GM19351 (cell line): ENCODE data around the gene GALNT13.
A peak's percentile ranks its signal among the peaks of the same experiment; 100 is the strongest.

Experiments used
- ATAC-seq: cut with Tn5 transposase; IDR thresholded peaks from one replicate; pipeline ENCODE4 v1.9.1; 2021; ENCODE audit warnings: mild to moderate bottlenecking, moderate library complexity; ENCODE audit not compliant: unreplicated experiment

GALNT13 gene

DNA sequence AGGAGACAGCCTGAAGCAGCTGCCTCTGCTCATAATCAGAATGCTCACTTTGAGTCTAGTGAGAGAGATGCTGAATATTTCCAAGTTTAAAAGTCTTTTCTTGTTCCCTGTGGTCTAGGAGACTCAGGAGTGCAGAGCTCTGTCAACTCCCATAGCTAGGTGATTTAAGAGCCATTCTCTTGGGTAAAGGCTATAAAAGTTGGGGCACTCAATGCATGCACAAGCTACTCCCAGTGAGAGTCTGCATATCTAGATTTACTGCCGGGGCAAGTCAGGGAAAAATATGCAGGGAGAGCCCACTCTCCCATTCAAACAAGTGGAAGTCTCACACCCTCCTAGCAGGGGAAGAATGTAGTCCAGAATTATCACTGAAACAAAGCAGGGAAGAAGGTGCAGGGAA lies 418.1 kb downstream of the GALNT13 start:
- no peak for ATAC-seq

GRCh38 chr2:154291511-154291910 lies 419.8 kb downstream of the GALNT13 start:
- ATAC-seq, result no peak

GRCh38 chr2:154291927-154292326 lies 420.2 kb downstream of the GALNT13 start:
- ATAC-seq, result no peak

DNA sequence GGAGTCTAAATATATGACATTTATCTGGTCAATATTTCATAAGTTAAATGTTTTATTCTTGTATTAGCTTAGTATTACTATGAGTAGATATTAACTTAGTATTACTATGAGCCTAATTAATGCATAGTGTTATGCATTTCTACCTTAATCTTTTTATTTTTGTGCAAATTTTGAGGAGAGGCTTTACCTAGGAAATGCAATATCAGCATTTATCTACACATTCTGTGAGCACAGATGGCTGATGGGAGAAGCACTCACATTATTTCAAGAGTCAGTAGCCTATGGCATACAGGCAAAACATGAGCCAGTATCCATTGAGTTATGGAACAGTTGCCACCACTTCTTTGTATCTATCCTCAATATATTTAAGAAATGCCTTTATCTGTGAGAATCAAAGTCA lies 422.1 kb downstream of the GALNT13 start:
- no peak for ATAC-seq

DNA sequence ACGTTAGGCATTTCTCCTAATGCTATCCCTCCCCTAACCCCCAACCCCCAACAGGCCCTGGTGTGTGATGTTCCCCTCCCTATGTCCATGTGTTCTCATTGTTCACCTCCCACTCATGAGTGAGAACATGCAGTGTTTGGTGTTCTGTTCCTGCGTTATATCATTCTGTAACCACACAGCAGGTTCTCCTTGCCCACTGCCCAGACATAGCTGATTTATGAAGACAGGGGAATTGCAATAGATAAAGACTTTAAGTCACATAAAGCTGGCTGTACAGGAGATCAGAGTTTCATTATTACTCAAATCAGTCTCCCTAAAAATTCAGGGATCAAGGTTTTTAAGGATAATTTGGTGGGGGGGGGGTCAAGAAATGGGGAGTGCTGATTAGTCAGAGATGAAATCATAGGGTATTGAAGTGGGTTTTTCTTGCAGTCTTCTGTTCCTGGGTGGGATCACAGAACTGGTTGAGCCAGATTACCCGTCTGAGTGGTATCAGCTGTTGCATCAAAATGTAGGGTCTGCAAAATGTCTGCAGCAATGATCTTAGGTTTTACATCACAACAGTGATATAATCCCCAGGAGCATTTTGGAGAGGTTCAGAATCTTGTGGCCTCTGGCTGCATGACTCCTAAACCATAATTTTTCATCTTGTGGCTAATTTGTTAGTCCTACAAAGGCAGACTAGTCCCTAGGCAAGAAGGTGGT lies 434.7 kb downstream of the GALNT13 start:
- no peak for ATAC-seq

DNA sequence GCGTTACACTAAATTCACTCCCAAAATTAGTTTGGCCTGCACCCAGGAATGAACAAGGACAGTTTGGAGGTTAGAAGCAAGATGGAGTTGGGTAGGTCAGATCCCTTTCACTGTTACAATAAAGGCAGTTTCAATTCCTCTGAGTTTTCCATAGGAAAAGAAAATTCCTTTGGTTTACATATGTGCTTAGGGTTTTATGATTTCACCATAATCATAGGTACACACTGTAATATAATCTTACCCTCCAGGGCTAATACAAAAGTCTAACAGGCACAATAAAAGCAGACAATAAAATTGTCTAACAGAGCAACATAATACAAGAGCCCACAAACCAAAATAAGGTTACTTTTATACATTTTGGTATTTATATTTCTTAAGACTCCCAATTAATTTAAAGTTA lies 435.3 kb downstream of the GALNT13 start:
- ATAC-seq, result no peak

GRCh38 chr2:154324601-154325000 lies 452.9 kb downstream of the GALNT13 start:
- ATAC-seq, result no peak

DNA sequence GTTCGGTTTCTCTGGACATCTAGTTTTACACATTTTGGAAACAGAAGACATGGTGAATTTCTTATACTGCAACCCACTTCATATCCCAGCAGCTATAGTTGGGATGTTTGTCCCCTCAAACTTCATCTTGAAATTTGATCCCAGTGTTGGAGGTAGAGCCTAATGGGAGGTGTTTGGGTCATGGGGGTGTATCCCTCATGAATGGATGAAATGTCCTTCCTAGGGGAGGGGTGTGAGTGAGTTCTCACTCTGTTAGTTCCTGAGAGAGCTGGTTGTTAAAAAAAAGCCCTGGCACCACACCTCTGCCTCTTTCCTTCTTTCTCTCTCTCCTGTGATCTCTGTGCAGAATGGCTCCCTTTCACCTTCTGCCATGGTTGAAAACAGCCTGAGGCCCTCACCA lies 457.8 kb downstream of the GALNT13 start:
- no peak for ATAC-seq

- ATAC-seq, result no peak
These were observed 460.1 kb downstream of the GALNT13 start for GRCh38 chr2:154331784-154332183.

DNA sequence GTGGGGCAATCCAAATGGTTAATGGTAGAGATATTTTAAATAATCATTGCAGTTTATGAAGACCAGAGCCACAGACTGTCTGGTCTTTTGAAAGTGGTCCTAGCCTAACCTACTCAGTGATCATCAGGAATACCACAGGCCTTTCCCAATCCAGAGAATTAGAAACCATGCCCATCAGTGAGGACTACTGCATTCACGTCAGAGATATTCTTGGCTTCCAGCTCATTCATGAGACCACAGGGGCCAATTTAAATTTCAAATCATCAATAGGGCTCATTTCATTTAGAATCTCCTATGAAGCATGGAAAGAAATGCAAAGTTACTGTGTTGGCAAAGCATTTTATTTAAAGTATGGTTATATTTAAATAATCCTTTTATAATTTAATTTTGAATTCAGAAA lies 464.5 kb downstream of the GALNT13 start:
- no peak for ATAC-seq

DNA sequence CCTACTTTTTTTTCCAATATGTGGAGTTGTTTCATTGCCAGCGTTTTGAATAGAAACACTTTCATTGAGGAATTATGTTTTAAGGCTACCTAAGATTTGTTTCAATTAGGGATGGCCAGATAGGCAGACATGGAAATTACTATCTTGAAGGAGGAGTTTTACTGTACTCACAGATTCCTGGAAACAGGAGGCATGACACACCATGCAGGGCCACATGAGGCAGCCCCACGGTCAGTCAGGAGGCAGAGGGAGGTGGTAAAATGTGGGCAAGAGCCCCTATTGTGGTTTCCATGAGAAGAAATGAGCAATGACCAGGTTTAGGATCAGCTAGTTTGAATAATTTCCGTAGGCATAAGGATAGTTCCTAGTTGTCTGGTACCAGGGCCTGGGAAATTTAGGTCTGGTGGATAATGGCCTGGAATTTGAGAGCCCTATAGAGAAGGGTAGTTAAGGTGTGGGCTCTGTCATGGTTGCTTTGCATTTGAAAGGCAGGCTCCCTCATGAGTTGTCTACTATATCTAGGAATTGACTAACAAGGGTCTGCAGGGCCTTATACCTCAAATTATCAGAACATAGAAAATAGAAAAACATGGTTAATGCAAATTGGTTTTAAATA lies 466.7 kb downstream of the GALNT13 start:
- no peak for ATAC-seq

GRCh38 chr2:154343282-154343681 lies 471.6 kb downstream of the GALNT13 start:
- ATAC-seq, result no peak

GRCh38 chr2:154350911-154351310 lies 479.2 kb downstream of the GALNT13 start:
- no peak for ATAC-seq

GRCh38 chr2:154361276-154361675 lies 489.6 kb downstream of the GALNT13 start:
- ATAC-seq, result no peak

DNA sequence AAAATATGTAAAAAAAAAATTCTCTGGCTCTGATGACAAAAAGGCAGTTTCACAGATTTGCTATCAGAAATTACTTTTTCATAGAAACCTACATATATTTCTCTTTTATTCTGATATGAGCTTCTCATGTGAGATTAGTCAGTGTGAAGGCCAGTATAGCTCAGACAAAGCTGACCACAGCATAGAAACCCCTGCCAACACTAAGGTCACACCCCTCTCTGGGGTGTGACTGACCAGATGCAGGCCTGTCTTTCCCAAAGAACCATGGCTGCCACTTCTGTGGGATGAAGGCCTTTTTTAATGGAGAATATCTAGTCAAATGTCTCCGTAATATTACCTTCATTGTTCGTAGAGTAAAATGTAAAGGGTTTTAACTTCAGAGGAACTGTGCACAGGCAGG lies 496.4 kb downstream of the GALNT13 start:
- ATAC-seq, result no peak

DNA sequence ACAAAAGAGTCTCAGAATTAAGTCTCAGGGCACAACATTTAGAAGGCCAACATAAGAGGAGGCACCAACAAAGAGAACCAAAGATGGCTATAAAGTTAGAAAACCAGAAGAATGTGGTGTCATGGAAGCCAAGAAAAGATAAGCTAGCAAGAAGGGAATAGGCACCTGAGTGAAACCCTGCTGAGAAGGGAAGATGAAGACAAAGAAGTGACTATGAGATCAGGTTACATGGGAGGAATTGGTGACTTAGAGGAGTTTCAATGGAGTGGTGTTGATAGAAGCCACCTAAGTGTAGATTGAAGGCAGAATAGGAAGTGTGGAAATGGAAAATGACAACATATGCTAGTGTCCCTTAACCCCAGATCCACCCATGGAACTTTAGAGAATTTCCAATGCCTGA lies 499.2 kb downstream of the GALNT13 start:
- ATAC-seq, result no peak

- no peak for ATAC-seq
These were observed 502.7 kb downstream of the GALNT13 start for GRCh38 chr2:154374416-154374815.

- ATAC-seq, result peak; percentile 62
These were observed 503.8 kb downstream of the GALNT13 start for GRCh38 chr2:154375579-154375931.

GRCh38 chr2:154381931-154382794 lies 510.4 kb downstream of the GALNT13 start:
- ATAC-seq, result no peak

GRCh38 chr2:154386186-154386585 lies 514.5 kb downstream of the GALNT13 start:
- peak; percentile 45 for ATAC-seq

DNA sequence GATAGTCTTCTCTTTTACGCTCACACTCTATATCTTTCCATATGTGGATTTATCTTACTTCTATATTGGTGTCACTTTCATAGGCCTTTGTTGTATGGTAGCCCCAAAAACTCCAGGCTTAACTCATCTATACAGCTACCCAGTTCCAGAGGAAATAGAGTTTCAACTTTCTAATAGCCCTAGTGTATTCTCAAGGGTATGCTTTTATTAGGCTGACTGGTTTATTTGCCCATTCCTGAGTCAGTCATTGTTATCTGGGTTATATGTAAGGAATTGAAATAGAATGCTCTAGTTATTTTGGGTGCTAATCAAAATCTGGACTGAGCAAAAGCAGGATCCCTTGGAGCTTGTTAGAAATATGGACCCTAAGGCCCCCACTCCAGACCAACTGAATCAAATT lies 519.3 kb downstream of the GALNT13 start:
- no peak for ATAC-seq

- ATAC-seq, result peak; percentile 94
These were observed 520.5 kb downstream of the GALNT13 start for GRCh38 chr2:154392256-154392655.
